Measurements from ENCODE around the gene CALHM1.
"Not testable (repeated sequence)": the region's sequence is repeated elsewhere in the genome, so short reads cannot be mapped to it uniquely, and the experiment has no call there.

The CALHM1 gene

GRCh38 chr10:103491729-103492364 lies 33.1 kb upstream of the CALHM1 start:
- peak; percentile 85 for DNase-seq
- in situ Hi-C loops (cut with HindIII; ENCODE audit: low pct_ligation_motif_present, low pct_unique_long_range_greater_than_20kb, low sequenced_read_pairs) = no loop called here

DNA sequence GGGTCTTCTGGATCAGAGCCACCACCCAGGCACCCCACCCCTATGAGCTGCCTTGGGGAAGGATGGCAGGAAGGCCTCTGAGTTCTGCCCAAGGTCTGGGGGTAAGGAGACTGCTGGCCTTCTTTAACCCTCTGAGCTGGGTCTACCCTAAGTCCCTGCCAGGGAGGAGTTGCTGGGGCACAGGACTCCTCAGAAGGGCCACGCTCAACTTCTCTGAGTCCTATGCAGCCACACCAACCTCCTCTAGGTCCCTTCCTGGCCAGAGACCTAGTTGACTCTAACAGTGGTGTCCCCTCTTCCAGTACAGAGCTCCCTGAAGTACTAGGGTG lies 32.2 kb upstream of the CALHM1 start:
- in situ Hi-C loops (cut with HindIII; ENCODE audit: low pct_ligation_motif_present, low pct_unique_long_range_greater_than_20kb, low sequenced_read_pairs) = no loop called here
- DNase-seq = no peak

DNA sequence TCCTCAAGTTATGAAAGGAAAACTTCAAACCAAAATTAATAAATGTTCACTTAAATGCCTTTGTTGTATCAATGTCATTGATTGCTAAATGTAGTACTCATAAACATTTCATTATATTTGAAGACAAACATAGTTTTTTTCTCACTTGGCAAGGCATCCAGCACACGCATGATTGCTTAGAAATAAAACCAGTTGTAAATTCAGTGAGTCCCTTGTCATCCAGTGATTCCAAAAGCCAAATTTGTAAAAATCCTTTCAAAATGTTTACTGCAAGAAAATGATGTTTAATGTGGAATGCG lies 28.7 kb upstream of the CALHM1 start:
- no peak for DNase-seq
- in situ Hi-C loops (cut with HindIII; ENCODE audit: low pct_ligation_motif_present, low pct_unique_long_range_greater_than_20kb, low sequenced_read_pairs) = no loop called here

GRCh38 chr10:103486635-103487409 lies 28.1 kb upstream of the CALHM1 start:
- DNase-seq; in situ Hi-C loops (cut with HindIII; ENCODE audit: low pct_ligation_motif_present, low pct_unique_long_range_greater_than_20kb, low sequenced_read_pairs): not testable (repeated sequence)

DNA sequence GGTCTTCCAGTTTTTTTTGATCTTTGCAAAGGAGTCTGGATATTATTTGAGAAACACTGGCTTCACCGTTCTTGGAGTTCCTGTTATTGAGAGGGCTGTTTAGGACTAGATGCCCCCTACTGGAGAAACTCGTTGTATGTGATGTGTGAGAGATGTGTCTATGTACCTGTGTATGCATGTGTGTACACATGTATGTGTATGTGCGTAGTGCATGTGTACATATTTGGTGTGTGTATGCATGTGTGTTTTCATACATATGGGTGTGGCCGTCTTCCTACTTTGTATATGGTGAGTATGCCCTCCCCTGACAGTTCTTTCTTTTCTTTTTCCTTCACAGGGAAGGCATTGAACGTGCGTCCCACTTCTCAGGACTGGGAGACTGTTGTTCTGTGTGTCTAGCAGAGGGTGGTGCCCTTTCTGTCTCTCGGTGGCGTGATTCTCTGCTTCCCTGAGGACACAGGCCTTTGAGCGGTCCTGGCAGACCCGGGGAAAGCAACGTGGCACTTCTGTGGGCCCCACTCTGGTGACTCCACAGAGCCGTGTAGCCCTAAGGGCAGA lies 23.4 kb upstream of the CALHM1 start:
- in situ Hi-C loops (cut with HindIII; ENCODE audit: low pct_ligation_motif_present, low pct_unique_long_range_greater_than_20kb, low sequenced_read_pairs) = no loop called here
- DNase-seq = peak; percentile 73

GRCh38 chr10:103480521-103480920 lies 21.8 kb upstream of the CALHM1 start:
- DNase-seq = no peak
- in situ Hi-C loops (cut with HindIII; ENCODE audit: low pct_ligation_motif_present, low pct_unique_long_range_greater_than_20kb, low sequenced_read_pairs) = no loop called here

DNA sequence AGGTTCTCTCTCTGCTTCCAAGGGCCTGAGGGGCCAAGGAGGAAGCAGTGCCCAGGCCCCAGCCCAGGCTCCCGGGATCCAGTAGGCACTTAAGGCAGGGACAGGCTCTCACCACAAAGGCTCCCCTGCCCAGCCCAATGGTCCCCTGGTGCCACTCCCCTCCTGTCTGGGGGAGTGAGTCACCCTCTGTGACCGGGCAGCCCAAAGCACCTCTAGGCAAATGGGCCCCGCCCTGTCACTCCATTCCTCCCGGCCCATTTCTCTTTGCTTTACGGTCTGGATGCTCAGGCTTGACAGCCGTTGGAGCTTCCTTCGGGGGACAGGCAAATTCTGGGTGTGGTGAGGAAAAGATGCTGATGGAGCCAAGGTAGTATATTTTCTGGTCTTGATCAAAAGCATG lies 20.4 kb upstream of the CALHM1 start, which contains the start of gene CALHM3:
CALHM3 (minus strand) TSS at position 106 of the 400 bp plus-strand sequence. CDS start 208 bp downstream, outside the sequence.
- in situ Hi-C loops (cut with HindIII; ENCODE audit: low pct_ligation_motif_present, low pct_unique_long_range_greater_than_20kb, low sequenced_read_pairs) = no loop called here
- no peak for DNase-seq

- in situ Hi-C loops (cut with HindIII; ENCODE audit: low pct_ligation_motif_present, low pct_unique_long_range_greater_than_20kb, low sequenced_read_pairs) = no loop called here
- DNase-seq = no peak
These were observed 20.0 kb upstream of the CALHM1 start for GRCh38 chr10:103478671-103479070.

DNA sequence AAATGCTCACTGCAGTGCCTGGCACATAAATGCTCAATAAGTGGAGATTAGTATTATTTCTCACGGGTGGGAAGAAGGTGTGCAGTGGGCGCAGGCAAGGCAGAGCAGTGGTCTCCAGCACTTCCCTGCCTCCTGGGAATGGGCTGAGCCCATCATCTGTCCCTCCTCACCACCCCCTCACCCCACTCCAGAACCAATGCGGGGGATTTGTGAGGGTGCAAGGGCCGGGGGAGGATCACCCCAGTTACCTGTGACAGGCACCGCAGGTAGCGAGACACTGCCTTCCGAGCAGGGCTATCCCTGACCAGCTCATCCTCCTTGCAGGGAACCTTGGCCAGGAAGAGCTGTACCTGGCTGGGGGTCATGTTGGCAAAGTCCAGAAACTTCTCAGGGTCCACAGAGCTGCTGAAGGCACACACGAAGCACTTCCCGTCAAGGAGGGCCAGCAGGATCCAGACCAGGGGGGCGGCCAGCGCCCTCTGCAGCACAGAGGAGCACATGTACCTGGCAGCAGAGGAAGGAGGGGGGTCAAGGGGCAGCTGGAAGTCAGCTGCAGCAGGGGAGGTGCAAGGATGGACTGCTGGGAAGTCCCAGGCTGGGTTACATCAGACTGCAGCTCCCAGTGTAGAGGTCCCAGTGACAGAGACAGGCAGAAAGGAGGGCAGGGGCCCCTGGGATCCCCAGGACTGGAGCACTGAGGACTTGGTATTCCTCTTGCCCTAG lies 17.5 kb upstream of the CALHM1 start:
- in situ Hi-C loops (cut with HindIII; ENCODE audit: low pct_ligation_motif_present, low pct_unique_long_range_greater_than_20kb, low sequenced_read_pairs) = no loop called here
- peak; percentile 14 for DNase-seq

DNA sequence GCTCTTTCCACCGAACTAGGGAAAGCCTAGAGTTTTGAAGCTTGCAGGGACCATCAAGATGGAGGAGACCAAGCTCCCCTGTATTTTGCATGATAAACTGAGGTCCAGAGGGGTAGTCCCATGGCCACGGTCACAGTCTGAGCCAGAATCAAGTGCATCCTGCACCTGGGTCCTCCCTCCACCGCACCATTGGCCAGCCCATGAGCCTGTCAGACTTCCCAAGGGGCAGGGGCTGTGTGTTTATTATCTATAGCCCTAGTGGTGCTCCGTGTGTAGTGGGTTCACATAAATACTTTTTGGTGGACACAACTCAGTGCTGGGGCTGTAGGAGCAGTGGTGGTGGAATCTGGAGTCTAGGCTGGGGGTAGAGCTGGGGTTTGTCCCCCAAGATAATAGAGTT lies 16.7 kb upstream of the CALHM1 start:
- DNase-seq = no peak
- in situ Hi-C loops (cut with HindIII; ENCODE audit: low pct_ligation_motif_present, low pct_unique_long_range_greater_than_20kb, low sequenced_read_pairs) = no loop called here

- in situ Hi-C loops (cut with HindIII; ENCODE audit: low pct_ligation_motif_present, low pct_unique_long_range_greater_than_20kb, low sequenced_read_pairs) = no loop called here
- no peak for DNase-seq
These were observed 15.4 kb upstream of the CALHM1 start for GRCh38 chr10:103474077-103474476.

- no peak for DNase-seq
- in situ Hi-C loops (cut with HindIII; ENCODE audit: low pct_ligation_motif_present, low pct_unique_long_range_greater_than_20kb, low sequenced_read_pairs) = no loop called here
These were observed 14.6 kb upstream of the CALHM1 start for GRCh38 chr10:103473261-103473671.

GRCh38 chr10:103472005-103472404 lies 13.3 kb upstream of the CALHM1 start:
- in situ Hi-C loops (cut with HindIII; ENCODE audit: low pct_ligation_motif_present, low pct_unique_long_range_greater_than_20kb, low sequenced_read_pairs) = no loop called here
- DNase-seq = no peak

GRCh38 chr10:103470761-103471653 lies 12.3 kb upstream of the CALHM1 start:
- in situ Hi-C loops (cut with HindIII; ENCODE audit: low pct_ligation_motif_present, low pct_unique_long_range_greater_than_20kb, low sequenced_read_pairs) = no loop called here
- no peak for DNase-seq

GRCh38 chr10:103469201-103469600 lies 10.5 kb upstream of the CALHM1 start:
- in situ Hi-C loops (cut with HindIII; ENCODE audit: low pct_ligation_motif_present, low pct_unique_long_range_greater_than_20kb, low sequenced_read_pairs) = no loop called here
- no peak for DNase-seq

DNA sequence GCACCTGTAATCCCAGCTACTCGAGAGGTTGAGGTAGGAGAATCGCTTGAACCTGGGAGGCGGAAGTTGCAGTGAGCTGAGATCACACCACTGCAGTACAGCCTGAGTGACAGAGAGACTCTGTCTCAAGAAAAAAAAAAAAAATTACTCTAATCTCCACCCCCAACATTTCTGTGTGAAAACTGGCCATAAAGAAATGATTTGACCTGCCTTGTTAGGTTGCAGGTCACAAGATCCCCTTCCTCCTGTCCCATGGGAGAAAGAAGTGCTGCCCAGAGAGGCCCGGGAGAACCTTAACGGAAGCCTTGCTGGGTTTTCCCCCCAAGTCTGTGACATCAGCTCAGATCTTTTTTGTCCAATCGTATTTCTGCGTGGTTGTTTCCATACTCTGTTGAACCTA lies 8.7 kb upstream of the CALHM1 start:
- in situ Hi-C loops (cut with HindIII; ENCODE audit: low pct_ligation_motif_present, low pct_unique_long_range_greater_than_20kb, low sequenced_read_pairs) = no loop called here

DNA sequence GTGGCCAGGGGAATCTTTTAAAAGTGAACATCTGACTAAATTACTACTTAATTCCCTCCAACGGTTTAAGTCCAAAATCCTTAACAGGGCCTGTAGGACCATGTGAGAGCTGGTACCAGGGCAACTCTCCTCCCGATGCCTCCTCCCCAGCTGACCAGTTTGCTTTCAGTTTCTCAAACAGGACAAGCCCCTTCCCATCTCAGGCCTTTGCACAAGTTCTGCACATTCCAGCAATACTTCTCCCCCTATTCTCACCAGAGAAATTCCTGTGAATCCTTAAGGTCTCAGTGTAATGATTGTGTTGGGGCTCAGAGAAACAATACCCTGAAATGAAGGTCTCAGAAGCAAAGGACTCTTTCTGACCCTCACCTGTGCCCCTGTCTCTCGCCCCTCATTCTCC lies 8.0 kb upstream of the CALHM1 start:
- no peak for DNase-seq
- in situ Hi-C loops (cut with HindIII; ENCODE audit: low pct_ligation_motif_present, low pct_unique_long_range_greater_than_20kb, low sequenced_read_pairs) = no loop called here

More for the DNA sequence above, 8.7 kb upstream of the CALHM1 start:
- DNase-seq = no peak

- in situ Hi-C loops (cut with HindIII; ENCODE audit: low pct_ligation_motif_present, low pct_unique_long_range_greater_than_20kb, low sequenced_read_pairs) = no loop called here
- DNase-seq = no peak
These were observed 6.9 kb upstream of the CALHM1 start for GRCh38 chr10:103465411-103466179.
